IMR-90 (cell line): ENCODE results near the gene ABCA7. TPM values are rescaled to one million over a fixed set of nuclear protein-coding genes. Genes with fewer than 3 reads are reported as not detected.

ENCODE experiments used
- ATAC-seq: fragments of 200-7000 bp; cut with Tn5 transposase; 2 replicates; pipeline ENCODE4 v1.9.1; 2020; ENCODE audit warnings: low read depth, mild to moderate bottlenecking, moderate library complexity
- BruUV-seq: library from RNA; stranded (reverse); fragments of 400-500 nt; replicated peaks from 2 replicates; lab custom pipeline; 2021; lab: Mats Ljungman, UMichigan
- CTCF ChIA-PET: fragments of 300-600 bp; formaldehyde crosslinking; extraction: SDS; loops from one replicate; lab custom pipeline; 2021; ENCODE audit warnings: antibody characterized with exemption; lab: Yijun Ruan, JAX
- POLR2A ChIA-PET: fragments of 300-600 bp; sonication (Branson Sonifier 250); formaldehyde crosslinking; loops from one replicate; lab custom pipeline; 2022; ENCODE audit warnings: antibody characterized with exemption; ENCODE audit not compliant: unreplicated experiment; lab: Charles Lee
- DNase-seq: peaks from one replicate; pipeline ENCODE4 v3.0.0; 2013
- H2AFZ ChIP-seq: replicated peaks from 2 replicates; pipeline ENCODE3; 2013; ENCODE audit warnings: low read length, mild to moderate bottlenecking; ENCODE audit not compliant: poor library complexity
- H2AK5ac ChIP-seq: 2 replicates; pipeline ENCODE4 v1.6.1; 2013; ENCODE audit warnings: low read depth, low read length, inconsistent platforms
- H2AK9ac ChIP-seq: replicated peaks from 2 replicates; pipeline ENCODE3; 2013; ENCODE audit warnings: mild to moderate bottlenecking, low read depth, low read length, moderate library complexity; ENCODE audit not compliant: poor library complexity
- H2BK120ac ChIP-seq: 2 replicates; pipeline ENCODE4 v1.6.1; 2013; ENCODE audit warnings: low read depth, low read length, inconsistent platforms
- H2BK15ac ChIP-seq: 3 replicates; pipeline ENCODE4 v1.6.1; 2013; ENCODE audit warnings: low read depth, low read length, inconsistent platforms
- H2BK20ac ChIP-seq: 2 replicates; pipeline ENCODE4 v1.6.1; 2013; ENCODE audit warnings: low read depth, mild to moderate bottlenecking, inconsistent platforms, low read length, moderate library complexity
- H2BK5ac ChIP-seq: 2 replicates; pipeline ENCODE4 v1.6.1; 2013; ENCODE audit warnings: mild to moderate bottlenecking, low read depth, low read length, inconsistent platforms; ENCODE audit not compliant: poor library complexity, severe bottlenecking
- H3K14ac ChIP-seq: replicated peaks from 2 replicates; pipeline ENCODE4 v1.6.1; 2013; ENCODE audit warnings: low read depth, low read length, inconsistent platforms
- H3K18ac ChIP-seq: 2 replicates; pipeline ENCODE4 v1.6.1; 2013; ENCODE audit warnings: low read depth, low read length, control low read depth
- H3K23ac ChIP-seq: 2 replicates; pipeline ENCODE4 v1.6.1; 2013; ENCODE audit warnings: low read depth, low read length, inconsistent platforms
- H3K27ac ChIP-seq: 2 replicates; pipeline ENCODE4 v1.5.1; 2013; ENCODE audit warnings: mild to moderate bottlenecking, control low read depth, low read length; ENCODE audit not compliant: insufficient read depth
- H3K27me3 ChIP-seq: 2 replicates; pipeline ENCODE4 v1.6.1; 2013; ENCODE audit warnings: low read length; ENCODE audit not compliant: control insufficient read depth, insufficient read depth
- H3K36me3 ChIP-seq: 2 replicates; pipeline ENCODE4 v1.6.1; 2013; ENCODE audit warnings: low read length, mixed read lengths; ENCODE audit not compliant: control insufficient read depth, insufficient read depth
- H3K4ac ChIP-seq: 2 replicates; pipeline ENCODE4 v1.6.1; 2013; ENCODE audit warnings: low read depth, low read length, inconsistent platforms
- H3K4me1 ChIP-seq: 2 replicates; pipeline ENCODE4 v1.6.1; 2013; ENCODE audit warnings: low read length, mixed read lengths; ENCODE audit not compliant: control insufficient read depth, insufficient read depth
- H3K4me2 ChIP-seq: 2 replicates; pipeline ENCODE4 v1.6.1; 2013; ENCODE audit warnings: low read depth, mild to moderate bottlenecking, control low read depth, low read length, moderate library complexity
- H3K4me3 ChIP-seq: 2 replicates; pipeline ENCODE4 v1.5.1; 2013; ENCODE audit warnings: low read depth, mild to moderate bottlenecking, control low read depth, low read length, moderate library complexity; ENCODE audit not compliant: insufficient read depth
- H3K56ac ChIP-seq: 2 replicates; pipeline ENCODE4 v1.6.1; 2013; ENCODE audit warnings: low read length, inconsistent platforms; ENCODE audit not compliant: insufficient read depth; ENCODE audit errors: extremely low read depth
- H3K79me1 ChIP-seq, 2 experiments: 2 replicates each; pipeline ENCODE4 v1.6.1; 2013; ENCODE audit warnings: low read length in 2 of 2, inconsistent platforms in 1 of 2, low read depth in 1 of 2
- H3K9ac ChIP-seq: 2 replicates; pipeline ENCODE4 v1.6.1; 2013; ENCODE audit warnings: low read depth, low read length, control low read depth
- H3K9me1 ChIP-seq: 2 replicates; pipeline ENCODE4 v1.6.1; 2013; ENCODE audit warnings: low read length, inconsistent platforms; ENCODE audit not compliant: insufficient read depth
- H3K9me3 ChIP-seq: 2 replicates; pipeline ENCODE4 v1.6.1; 2013; ENCODE audit warnings: low read length; ENCODE audit not compliant: control insufficient read depth, insufficient read depth
- H4K20me1 ChIP-seq: 2 replicates; pipeline ENCODE4 v1.6.1; 2013; ENCODE audit warnings: low read length, inconsistent platforms; ENCODE audit not compliant: insufficient read depth
- H4K5ac ChIP-seq: 2 replicates; pipeline ENCODE4 v1.6.1; 2013; ENCODE audit warnings: mild to moderate bottlenecking, low read depth, low read length, control low read depth
- H4K8ac ChIP-seq, 2 experiments: 2 replicates each; pipeline ENCODE4 v1.6.1; 2013; ENCODE audit warnings: low read depth in 2 of 2, low read length in 2 of 2, control low read depth in 1 of 2, inconsistent platforms in 1 of 2
- H4K91ac ChIP-seq: 2 replicates; pipeline ENCODE4 v1.6.1; 2013; ENCODE audit warnings: low read depth, low read length, inconsistent platforms; ENCODE audit not compliant: insufficient read depth
- BHLHE40 ChIP-seq: fragments of 150-350 bp; IDR thresholded peaks from 2 replicates; pipeline ENCODE4 v1.6.1; 2016; ENCODE audit warnings: mild to moderate bottlenecking, low read depth, low read length
- CEBPB ChIP-seq: IDR thresholded peaks from 2 replicates; pipeline ENCODE4 v1.6.1; 2012; ENCODE audit warnings: low read depth, low read length, improper control_type of control experiment
- CHD1 ChIP-seq: IDR thresholded peaks from 2 replicates; pipeline ENCODE4 v1.6.1; 2012; ENCODE audit warnings: low read depth, low read length, improper control_type of control experiment
- MAFK ChIP-seq: IDR thresholded peaks from 2 replicates; pipeline ENCODE4 v1.6.1; 2012; ENCODE audit warnings: low read depth, low read length, improper control_type of control experiment
- MXI1 ChIP-seq: IDR thresholded peaks from 2 replicates; pipeline ENCODE4 v1.6.1; 2012; ENCODE audit warnings: low read depth, mild to moderate bottlenecking, low read length, moderate library complexity, borderline replicate concordance
- NFE2L2 ChIP-seq: fragments of 150-350 bp; IDR thresholded peaks from 2 replicates; pipeline ENCODE4 v1.6.1; 2016; ENCODE audit warnings: low read depth, mild to moderate bottlenecking, low read length
- RAD21 ChIP-seq: IDR thresholded peaks from 2 replicates; pipeline ENCODE4 v1.6.1; 2012; ENCODE audit warnings: low read length, improper control_type of control experiment
- RCOR1 ChIP-seq: IDR thresholded peaks from 2 replicates; pipeline ENCODE4 v1.6.1; 2012; ENCODE audit warnings: mild to moderate bottlenecking, low read length, improper control_type of control experiment; ENCODE audit not compliant: insufficient replicate concordance
- RFX5 ChIP-seq: IDR thresholded peaks from 2 replicates; pipeline ENCODE4 v1.8.0; 2012; ENCODE audit warnings: low read depth, mild to moderate bottlenecking, low read length, moderate library complexity
- SMC3 ChIP-seq: fragments of 150-350 bp; IDR thresholded peaks from 2 replicates; pipeline ENCODE4 v1.6.1; 2016; ENCODE audit warnings: low read depth, mild to moderate bottlenecking, antibody characterized with exemption, low read length, moderate library complexity
- WGBS, 2 experiments: methylation state at CpG; one replicate each; pipeline versions ENCODE4 v1.1.5 to v1.1.7; 2013; ENCODE audit warnings: missing lambda C conversion rate in 2 of 2; ENCODE audit not compliant: insufficient read length in 1 of 2; ENCODE audit errors: extremely low coverage in 2 of 2; 5-methylcytosine and 5-hydroxymethylcytosine counted together
- dilution Hi-C: fragments of 300-500 bp; cut with HindIII; formaldehyde crosslinking; loops from one replicate; pipeline ENCODE4 v1.14.3; 2018; ENCODE audit warnings: low sequenced_read_pairs; ENCODE audit not compliant: unreplicated experiment
- in situ Hi-C: fragments of 300-500 bp; cut with MboI; formaldehyde crosslinking; loops from 3 replicates; pipeline ENCODE4 v1.14.3; 2019; ENCODE audit warnings: low sequenced_read_pairs, inconsistent platforms, mixed read lengths
- intact Hi-C: fragments of 100-400 bp; cut with micrococcal nuclease; formaldehyde crosslinking; loops from 2 replicates; pipeline ENCODE4 v1.10.0; 2022
- polyA plus RNA-seq, 3 experiments: library from polyadenylated mRNA; depleted of rRNA; stranded (reverse); fragments of >200 nt; gene quantifications; 2 replicates each; pipeline ENCODE4 v1.2.3, GENCODE V29; 2012; ENCODE audit warnings: low replicate concordance in 1 of 3
- total RNA-seq: library from RNA; depleted of rRNA; stranded (reverse); fragments of >200 nt; gene quantifications from 2 replicates; pipeline ENCODE4 v1.2.3, GENCODE V29; 2012
- TF ChIP-seq, protein P1 (sequence below): conservative IDR thresholded peaks from 2 replicates; pipeline ENCODE4 v1.5.1; 2012; ENCODE audit warnings: mild to moderate bottlenecking, low read depth, low read length, improper control_type of control experiment
- TF ChIP-seq, protein P2 (sequence below): fragments of 150-350 bp; IDR thresholded peaks from 2 replicates; pipeline ENCODE4 v1.6.1; 2016; ENCODE audit warnings: low read depth, mild to moderate bottlenecking, low read length, moderate library complexity, borderline replicate concordance
- TF ChIP-seq, protein P3 (sequence below): fragments of 150-350 bp; IDR thresholded peaks from 2 replicates; pipeline ENCODE4 v1.6.1; 2017; ENCODE audit warnings: mild to moderate bottlenecking, antibody characterized with exemption, low read length, low read depth

The ABCA7 gene
- total and polyA plus RNA-seq, 2 of the 4 experiments (the other 2 are of a cell fraction) = 0.36 to 3.3 TPM

DNA sequence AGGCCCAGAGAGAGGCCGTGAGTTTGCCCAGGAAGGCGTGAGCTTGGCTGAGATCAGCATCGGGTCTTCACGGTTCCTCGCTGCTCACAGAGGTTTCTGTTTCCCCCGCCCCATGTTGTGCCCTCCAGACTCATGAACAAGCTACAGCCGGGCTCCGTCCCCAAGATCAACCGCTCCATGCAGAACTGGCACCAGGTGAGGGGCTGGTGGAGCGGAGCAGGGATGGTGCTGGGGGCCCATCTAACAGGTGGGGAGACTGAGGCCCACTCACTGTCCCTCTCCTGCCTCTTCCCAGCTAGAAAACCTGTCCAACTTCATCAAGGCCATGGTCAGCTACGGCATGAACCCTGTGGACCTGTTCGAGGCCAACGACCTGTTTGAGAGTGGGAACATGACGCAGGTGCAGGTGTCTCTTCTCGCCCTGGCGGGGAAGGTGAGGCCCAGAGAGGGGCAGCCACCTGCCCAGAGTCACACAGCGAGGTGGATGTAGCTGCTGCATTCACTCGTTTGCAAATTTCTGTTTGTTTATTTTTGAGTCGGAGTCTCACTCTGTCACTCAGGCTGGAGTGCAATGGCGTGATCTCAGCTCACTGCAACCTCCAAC lies 7.5 kb upstream of the ABCA7 start:
- Histone ChIP-seq H3K4me1 (peaks cover 13% of the 10 kb centered on the region; the same call in 1 of the 2 replicates), H3K9me1 (peaks cover 8% of the 10 kb centered on the region; the same call in 1 of the 2 replicates), H2AK9ac (no peak overlapping the region), H2BK120ac (no peak overlapping the region), H4K5ac (no peak overlapping the region), H4K20me1 (peaks cover 85% of the 10 kb centered on the region), H3K23ac (no peak overlapping the region), H3K36me3 (peaks cover 52% of the 10 kb centered on the region), H2AK5ac (no peak overlapping the region), H3K4ac (no peak overlapping the region), H4K8ac (no peak overlapping the region), H4K91ac (no peak overlapping the region), H2BK5ac (no peak overlapping the region), H3K9ac (no peak overlapping the region), H3K56ac (no peak overlapping the region), H3K79me1 (peaks cover 11 to 43% of the 10 kb centered on the region in 2 experiments; a peak in 3 of 4 replicates), H2BK20ac (no peak overlapping the region), H3K4me2 (no peak overlapping the region), H3K27ac (no peak overlapping the region), H2AFZ (no peak overlapping the region), H3K18ac (no peak overlapping the region), H3K4me3 (no peak overlapping the region), H2BK15ac (no peak overlapping the region), H3K14ac (no peak overlapping the region), H3K9me3 (no peaks in the 10 kb centered on the region), H3K27me3 (no peaks in the 10 kb centered on the region)
- no peak for ATAC-seq
- TF ChIP-seq CHD1 (no peak), SMC3 (no peak), RFX5 (no peak), MXI1 (no peak), RAD21 (no peak), NFE2L2 (no peak), MAFK (no peak), RCOR1 (no peak), CEBPB (no peak), BHLHE40 (no peak)
- TF ChIP-seq, protein P1, sequence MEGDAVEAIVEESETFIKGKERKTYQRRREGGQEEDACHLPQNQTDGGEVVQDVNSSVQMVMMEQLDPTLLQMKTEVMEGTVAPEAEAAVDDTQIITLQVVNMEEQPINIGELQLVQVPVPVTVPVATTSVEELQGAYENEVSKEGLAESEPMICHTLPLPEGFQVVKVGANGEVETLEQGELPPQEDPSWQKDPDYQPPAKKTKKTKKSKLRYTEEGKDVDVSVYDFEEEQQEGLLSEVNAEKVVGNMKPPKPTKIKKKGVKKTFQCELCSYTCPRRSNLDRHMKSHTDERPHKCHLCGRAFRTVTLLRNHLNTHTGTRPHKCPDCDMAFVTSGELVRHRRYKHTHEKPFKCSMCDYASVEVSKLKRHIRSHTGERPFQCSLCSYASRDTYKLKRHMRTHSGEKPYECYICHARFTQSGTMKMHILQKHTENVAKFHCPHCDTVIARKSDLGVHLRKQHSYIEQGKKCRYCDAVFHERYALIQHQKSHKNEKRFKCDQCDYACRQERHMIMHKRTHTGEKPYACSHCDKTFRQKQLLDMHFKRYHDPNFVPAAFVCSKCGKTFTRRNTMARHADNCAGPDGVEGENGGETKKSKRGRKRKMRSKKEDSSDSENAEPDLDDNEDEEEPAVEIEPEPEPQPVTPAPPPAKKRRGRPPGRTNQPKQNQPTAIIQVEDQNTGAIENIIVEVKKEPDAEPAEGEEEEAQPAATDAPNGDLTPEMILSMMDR = no peak
- TF ChIP-seq, protein P2, sequence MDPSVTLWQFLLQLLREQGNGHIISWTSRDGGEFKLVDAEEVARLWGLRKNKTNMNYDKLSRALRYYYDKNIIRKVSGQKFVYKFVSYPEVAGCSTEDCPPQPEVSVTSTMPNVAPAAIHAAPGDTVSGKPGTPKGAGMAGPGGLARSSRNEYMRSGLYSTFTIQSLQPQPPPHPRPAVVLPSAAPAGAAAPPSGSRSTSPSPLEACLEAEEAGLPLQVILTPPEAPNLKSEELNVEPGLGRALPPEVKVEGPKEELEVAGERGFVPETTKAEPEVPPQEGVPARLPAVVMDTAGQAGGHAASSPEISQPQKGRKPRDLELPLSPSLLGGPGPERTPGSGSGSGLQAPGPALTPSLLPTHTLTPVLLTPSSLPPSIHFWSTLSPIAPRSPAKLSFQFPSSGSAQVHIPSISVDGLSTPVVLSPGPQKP = no peak
- TF ChIP-seq, protein P3, sequence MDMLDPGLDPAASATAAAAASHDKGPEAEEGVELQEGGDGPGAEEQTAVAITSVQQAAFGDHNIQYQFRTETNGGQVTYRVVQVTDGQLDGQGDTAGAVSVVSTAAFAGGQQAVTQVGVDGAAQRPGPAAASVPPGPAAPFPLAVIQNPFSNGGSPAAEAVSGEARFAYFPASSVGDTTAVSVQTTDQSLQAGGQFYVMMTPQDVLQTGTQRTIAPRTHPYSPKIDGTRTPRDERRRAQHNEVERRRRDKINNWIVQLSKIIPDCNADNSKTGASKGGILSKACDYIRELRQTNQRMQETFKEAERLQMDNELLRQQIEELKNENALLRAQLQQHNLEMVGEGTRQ = no peak
- POLR2A ChIA-PET = no interaction called here
- no peak for DNase-seq
- CTCF ChIA-PET = interaction anchor here (1.0 kb wide), 1 partner anchor 130 kb away, joined by 5 read pairs; no protein-coding TSS in a partner anchor
- intact Hi-C loops (no loop called here), in situ Hi-C loops (no loop called here), dilution Hi-C loops (no loop called here)
- 80% methylated on average over 3 of the region's 20 CpGs; no CpG with 5 or more reads in 1 of the 2 experiments for WGBS, 2 experiments
- no TSS peak for BruUV-seq
